Measurements from ENCODE around the gene HSD3B2. TPM values are rescaled to one million over a fixed set of nuclear protein-coding genes. Genes with fewer than 3 reads are reported as not detected.

HSD3B2 gene
- total and polyA plus RNA-seq, 2 donors (not counting 3 experiments of a cell fraction or from before 2014, with no cell fraction given) = not detected

GRCh38 chr1:119462964-119463363 is 48.0 kb downstream of the HSD3B2 start:
- Histone ChIP-seq H3K9me3 (replicated peaks; ENCODE audit: control insufficient read depth, insufficient read depth, low read length) (no peaks in the 10 kb centered on the region), H3K36me3 (ENCODE audit: control insufficient read depth in 2 of 2, extremely low read depth in 1 of 2, insufficient read depth in 2 of 2, low read length in 2 of 2) (no peaks in the 10 kb centered on the region), H3K27me3 (ENCODE audit: control insufficient read depth in 2 of 2, insufficient read depth in 2 of 2, low read length in 2 of 2) (no peaks in the 10 kb centered on the region), H3K27ac (ENCODE audit: insufficient read depth, low read depth, low read length) (no peak overlapping the region), H3K9ac (replicated peaks; ENCODE audit: extremely low read depth, insufficient read depth, low read length) (no peak overlapping the region), H3K4me3 (replicated peaks in 1 of 3; ENCODE audit: insufficient read depth in 1 of 3, low read depth in 1 of 3, low read length in 3 of 3) (no peak overlapping the region), H3K4me2 (ENCODE audit: insufficient read depth, low read length) (no peak overlapping the region), H3K9me1 (replicated peaks; ENCODE audit: control insufficient read depth, extremely low read depth, insufficient read depth, low read length) (no peaks in the 10 kb centered on the region), H3K79me2 (ENCODE audit: control insufficient read depth, insufficient read depth, low read length) (no peaks in the 10 kb centered on the region), H2AFZ (ENCODE audit: low read depth, low read length) (no peak overlapping the region), H4K20me1 (replicated peaks; ENCODE audit: control insufficient read depth, extremely low read depth, insufficient read depth, low read length) (no peaks in the 10 kb centered on the region), H3K4me1 (ENCODE audit: control insufficient read depth, extremely low read depth, insufficient read depth, low read length) (no peaks in the 10 kb centered on the region)
- TF ChIP-seq GATA2 (IDR thresholded peaks at IDR 0.05; ENCODE audit: insufficient read depth, insufficient read length, low read depth, low read length) (no peak), MAX (IDR thresholded peaks at IDR 0.05; ENCODE audit: insufficient read depth, insufficient read length) (no peak), JUN (IDR thresholded peaks at IDR 0.05; ENCODE audit: borderline replicate concordance, insufficient read depth, insufficient read length, low read depth) (no peak), FOS (IDR thresholded peaks at IDR 0.05; ENCODE audit: borderline replicate concordance, insufficient read depth, low read length) (no peak), POLR2A (IDR thresholded peaks at IDR 0.05; ENCODE audit: low read depth, low read length) (no peak), MYC (IDR thresholded peaks at IDR 0.05; ENCODE audit: low read depth, low read length) (no peak), EZH2 (IDR thresholded peaks at IDR 0.05; ENCODE audit: borderline replicate concordance, low read depth, low read length, severe bottlenecking) (no peak), CTCF (IDR thresholded peaks at IDR 0.05; ENCODE audit: extremely low read depth in 1 of 2, insufficient read depth in 1 of 2, low read depth in 1 of 2, low read length in 2 of 2) (no peak)
- intact Hi-C loops (cut with micrococcal nuclease) = no loop called here
- ChIA-PET POLR2A (no interaction called here), CTCF (no interaction called here)
- no peak for DNase-seq (ENCODE audit: low read depth, low spot score)
- no peak for FAIRE-seq
- dilution Hi-C loops (cut with MboI; ENCODE audit: extremely low pct_ligation_motif_present, low sequenced_read_pairs) = no loop called here
- BruUV-seq (replicated peaks) = no TSS peak

Measured in endothelial cell of umbilical vein (primary cell).